H9 (cell line): Measurements from ENCODE around the gene TCP10L. TPM values are rescaled to one million over a fixed set of nuclear protein-coding genes. Genes with fewer than 3 reads are reported as not detected.

Experiments used
- DNase-seq: peaks from one replicate; pipeline ENCODE4 v3.0.0-alpha.2; 2017
- H2AFZ ChIP-seq: one replicate; pipeline ENCODE4 v1.6.1; 2013; ENCODE audit warnings: mild to moderate bottlenecking, low read length, control low read depth, moderate library complexity
- H2AK5ac ChIP-seq: 2 replicates; pipeline ENCODE4 v1.6.1; 2013; ENCODE audit warnings: low read length, control low read depth, mixed read lengths; ENCODE audit not compliant: insufficient read length
- H2BK120ac ChIP-seq: one replicate; pipeline ENCODE4 v1.6.1; 2013; ENCODE audit warnings: low read depth, mild to moderate bottlenecking, low read length, control low read depth, inconsistent platforms; ENCODE audit not compliant: poor library complexity, severe bottlenecking
- H2BK12ac ChIP-seq: 2 replicates; pipeline ENCODE4 v1.6.1; 2013; ENCODE audit warnings: low read length, control low read depth, mixed read lengths, low read depth; ENCODE audit not compliant: insufficient read length
- H2BK15ac ChIP-seq: 2 replicates; pipeline ENCODE4 v1.6.1; 2013; ENCODE audit warnings: low read depth, low read length, control low read depth
- H2BK20ac ChIP-seq: one replicate; pipeline ENCODE4 v1.6.1; 2013; ENCODE audit warnings: low read depth, mild to moderate bottlenecking, low read length, control low read depth, inconsistent platforms; ENCODE audit not compliant: poor library complexity, severe bottlenecking
- H2BK5ac ChIP-seq: 2 replicates; pipeline ENCODE4 v1.6.1; 2013; ENCODE audit warnings: low read length, control low read depth, mixed read lengths; ENCODE audit not compliant: insufficient read length
- H3K14ac ChIP-seq: 2 replicates; pipeline ENCODE4 v1.6.1; 2013; ENCODE audit warnings: low read length, control low read depth; ENCODE audit not compliant: insufficient read depth
- H3K18ac ChIP-seq: 2 replicates; pipeline ENCODE4 v1.6.1; 2013; ENCODE audit warnings: low read depth, mild to moderate bottlenecking, mixed read lengths, low read length, control low read depth; ENCODE audit not compliant: insufficient read length
- H3K23ac ChIP-seq: 2 replicates; pipeline ENCODE4 v1.6.1; 2013; ENCODE audit warnings: low read length, control low read depth, mixed read lengths, low read depth; ENCODE audit not compliant: insufficient read length
- H3K23me2 ChIP-seq: 2 replicates; pipeline ENCODE4 v1.6.1; 2013; ENCODE audit warnings: low read depth, mild to moderate bottlenecking, mixed read lengths, low read length, control low read depth; ENCODE audit not compliant: insufficient read length, poor library complexity, severe bottlenecking
- H3K27ac ChIP-seq: 2 replicates; pipeline ENCODE4 v1.5.1; 2013; ENCODE audit warnings: low read length, control low read depth, mixed read lengths, low read depth; ENCODE audit not compliant: insufficient read length
- H3K27me3 ChIP-seq: 2 replicates; pipeline ENCODE4 v1.6.1; 2013; ENCODE audit warnings: low read length, control low read depth, inconsistent platforms; ENCODE audit not compliant: insufficient read depth
- H3K4ac ChIP-seq: 2 replicates; pipeline ENCODE4 v1.6.1; 2013; ENCODE audit warnings: low read depth, mild to moderate bottlenecking, control low read depth, inconsistent platforms, low read length, moderate library complexity
- H3K4me1 ChIP-seq: 2 replicates; pipeline ENCODE4 v1.6.1; 2013; ENCODE audit warnings: low read length, control low read depth, inconsistent platforms; ENCODE audit not compliant: insufficient read depth
- H3K4me2 ChIP-seq: 2 replicates; pipeline ENCODE4 v1.6.1; 2013; ENCODE audit warnings: low read length, control low read depth, mixed read lengths; ENCODE audit not compliant: insufficient read length, insufficient read depth
- H3K56ac ChIP-seq: 2 replicates; pipeline ENCODE4 v1.6.1; 2013; ENCODE audit warnings: low read depth, mild to moderate bottlenecking, mixed read lengths, low read length, control low read depth; ENCODE audit not compliant: insufficient read length
- H3K79me1 ChIP-seq: 2 replicates; pipeline ENCODE4 v1.6.1; 2013; ENCODE audit warnings: low read depth, mild to moderate bottlenecking, moderate library complexity, low read length, control low read depth, inconsistent platforms; ENCODE audit not compliant: insufficient read depth, poor library complexity, severe bottlenecking
- H3K79me2 ChIP-seq: 2 replicates; pipeline ENCODE4 v1.6.1; 2013; ENCODE audit warnings: low read length, control low read depth, inconsistent platforms; ENCODE audit not compliant: insufficient read depth
- H3K9ac ChIP-seq: 2 replicates; pipeline ENCODE4 v1.6.1; 2013; ENCODE audit warnings: low read length, control low read depth, mixed read lengths; ENCODE audit not compliant: insufficient read length; ENCODE audit errors: extremely low read depth
- H3K9me3 ChIP-seq: one replicate; pipeline ENCODE4 v1.6.1; 2013; ENCODE audit warnings: low read depth, low read length, inconsistent platforms; ENCODE audit not compliant: control insufficient read depth
- H3T11ph ChIP-seq: one replicate; pipeline ENCODE4 v1.6.1; 2013; ENCODE audit warnings: mild to moderate bottlenecking, low read length, control low read depth, inconsistent platforms
- H4K20me1 ChIP-seq: one replicate; pipeline ENCODE4 v1.6.1; 2013; ENCODE audit not compliant: control insufficient read depth, insufficient read length, insufficient read depth
- H4K5ac ChIP-seq: 2 replicates; pipeline ENCODE4 v1.6.1; 2013; ENCODE audit warnings: low read depth, mild to moderate bottlenecking, mixed read lengths, low read length, control low read depth; ENCODE audit not compliant: insufficient read length
- H4K8ac ChIP-seq: replicated peaks from 2 replicates; pipeline ENCODE4 v1.6.1; 2013; ENCODE audit warnings: low read length, control low read depth, mixed read lengths, low read depth; ENCODE audit not compliant: insufficient read length
- H4K91ac ChIP-seq: 2 replicates; pipeline ENCODE4 v1.6.1; 2013; ENCODE audit warnings: low read depth, mild to moderate bottlenecking, moderate library complexity, mixed read lengths, low read length, control low read depth; ENCODE audit not compliant: insufficient read length
- H3K27ac Mint-ChIP-seq, 3 experiments: 2 replicates in 2 of 3; 3 replicates in 1 of 3; pipeline ENCODE4 v1.8.0; 2020 to 2021; ENCODE audit warnings: mixed read lengths in 3 of 3, mild to moderate bottlenecking in 1 of 3, moderate library complexity in 1 of 3
- H3K27me3 Mint-ChIP-seq: 2 replicates; pipeline ENCODE4 v1.8.0; 2021; ENCODE audit warnings: low read depth, mild to moderate bottlenecking, moderate library complexity, mixed read lengths
- H3K36me3 Mint-ChIP-seq, 3 experiments: 2 replicates in 2 of 3; 3 replicates in 1 of 3; pipeline ENCODE4 v1.8.0; 2020 to 2021; ENCODE audit warnings: low read depth in 3 of 3, mixed read lengths in 3 of 3; ENCODE audit not compliant: insufficient read depth in 1 of 3
- H3K4me1 Mint-ChIP-seq, 2 experiments: 2 replicates each; pipeline ENCODE4 v1.8.0; 2020; ENCODE audit warnings: mixed read lengths in 2 of 2
- H3K4me3 Mint-ChIP-seq, 2 experiments: 2 replicates in 1 of 2; 3 replicates in 1 of 2; pipeline ENCODE4 v1.8.0; 2020 to 2021; ENCODE audit warnings: mild to moderate bottlenecking in 2 of 2, mixed read lengths in 2 of 2, moderate library complexity in 1 of 2
- H3K9me3 Mint-ChIP-seq, 2 experiments: 2 replicates in 1 of 2; 3 replicates in 1 of 2; pipeline ENCODE4 v1.8.0; 2020; ENCODE audit warnings: mild to moderate bottlenecking in 2 of 2, mixed read lengths in 2 of 2, moderate library complexity in 1 of 2
- WGBS: extraction: QIAGEN DNeasy Blood & Tissue Kit; methylation state at CpG from one replicate; pipeline ENCODE4 v1.1.7; 2013; ENCODE audit warnings: missing lambda C conversion rate, low lambda C conversion rate, mixed read lengths; ENCODE audit not compliant: insufficient read length; ENCODE audit errors: extremely low coverage; 5-methylcytosine and 5-hydroxymethylcytosine counted together
- total RNA-seq: library from RNA; stranded (reverse); gene quantifications from 2 replicates; pipeline ENCODE4 v1.2.1, GENCODE V29; 2021
- TF ChIP-seq, protein P1 (sequence below): fragments of 200-600 bp; sonication (generic); conservative IDR thresholded peaks from 3 replicates; pipeline ENCODE4 v1.8.0; 2021; ENCODE audit warnings: antibody characterized with exemption, mild to moderate bottlenecking

TCP10L gene
- total RNA-seq, 1 experiment from 2014 or later = 5.1 TPM

GRCh38 chr21:32587651-32588050, 2.3 kb upstream of the TCP10L start:
- Histone ChIP-seq H3K23ac (no peak overlapping the region), H3K27ac (no peak overlapping the region), H4K20me1 (no peaks in the 10 kb centered on the region), H3K9ac (no peak overlapping the region), H2BK12ac (no peak overlapping the region), H3K4me2 (no peak overlapping the region), H4K5ac (no peak overlapping the region), H3K56ac (no peak overlapping the region), H4K91ac (no peak overlapping the region), H2AK5ac (no peak overlapping the region), H3T11ph (no peak overlapping the region), H3K18ac (no peak overlapping the region), H3K27me3 (no peaks in the 10 kb centered on the region; the same call in 1 of the 2 replicates), H2BK120ac (no peak overlapping the region), H2BK20ac (no peak overlapping the region), H3K9me3 (no peaks in the 10 kb centered on the region), H3K79me1 (no peaks in the 10 kb centered on the region), H2BK5ac (no peak overlapping the region), H3K14ac (no peak overlapping the region), H3K23me2 (no peaks in the 10 kb centered on the region), H3K79me2 (no peaks in the 10 kb centered on the region), H2AFZ (no peak overlapping the region), H3K4me1 (no peaks in the 10 kb centered on the region), H3K4ac (no peak overlapping the region), H2BK15ac (no peak overlapping the region), H4K8ac (no peak overlapping the region)
- no peaks in the 10 kb centered on the region for H3K9me3 Mint-ChIP-seq
- H3K36me3 Mint-ChIP-seq = no peaks in the 10 kb centered on the region
- DNase-seq = no peak
- 0 out of 2 replicates have a peak, but pooled peaks cover 2% of the 10 kb centered on the region for H3K27me3 Mint-ChIP-seq
- TF ChIP-seq, protein P1, sequence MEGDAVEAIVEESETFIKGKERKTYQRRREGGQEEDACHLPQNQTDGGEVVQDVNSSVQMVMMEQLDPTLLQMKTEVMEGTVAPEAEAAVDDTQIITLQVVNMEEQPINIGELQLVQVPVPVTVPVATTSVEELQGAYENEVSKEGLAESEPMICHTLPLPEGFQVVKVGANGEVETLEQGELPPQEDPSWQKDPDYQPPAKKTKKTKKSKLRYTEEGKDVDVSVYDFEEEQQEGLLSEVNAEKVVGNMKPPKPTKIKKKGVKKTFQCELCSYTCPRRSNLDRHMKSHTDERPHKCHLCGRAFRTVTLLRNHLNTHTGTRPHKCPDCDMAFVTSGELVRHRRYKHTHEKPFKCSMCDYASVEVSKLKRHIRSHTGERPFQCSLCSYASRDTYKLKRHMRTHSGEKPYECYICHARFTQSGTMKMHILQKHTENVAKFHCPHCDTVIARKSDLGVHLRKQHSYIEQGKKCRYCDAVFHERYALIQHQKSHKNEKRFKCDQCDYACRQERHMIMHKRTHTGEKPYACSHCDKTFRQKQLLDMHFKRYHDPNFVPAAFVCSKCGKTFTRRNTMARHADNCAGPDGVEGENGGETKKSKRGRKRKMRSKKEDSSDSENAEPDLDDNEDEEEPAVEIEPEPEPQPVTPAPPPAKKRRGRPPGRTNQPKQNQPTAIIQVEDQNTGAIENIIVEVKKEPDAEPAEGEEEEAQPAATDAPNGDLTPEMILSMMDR = no peak
- WGBS = no CpG with 5 or more reads among the region's 5 CpGs
- H3K27ac Mint-ChIP-seq = no peak overlapping the region
- peaks cover 3 to 5% of the 10 kb centered on the region in 2 experiments; a peak in 1 of 4 replicates for H3K4me1 Mint-ChIP-seq
- H3K4me3 Mint-ChIP-seq = no peak overlapping the region
